ENCODE measurements around the gene EEF2KMT.
"Not testable (repeated sequence)": the region's sequence is repeated elsewhere in the genome, so short reads cannot be mapped to it uniquely, and the experiment has no call there.

GRCh38 chr16:5134739-5135452, 37.3 kb upstream of the EEF2KMT start:
- not testable (repeated sequence) for TF ChIP-seq CTCF, POLR2A (IDR thresholded peaks at IDR 0.05)
